Femur (tissue), 1 donor: ENCODE results near the gene NIN.
"Not testable (repeated sequence)": the region's sequence is repeated elsewhere in the genome, so short reads cannot be mapped to it uniquely, and the experiment has no call there.

Experiments used
- DNase-seq: peaks from one replicate; pipeline ENCODE4 v3.0.0-alpha.2; 2017

NIN gene

DNA sequence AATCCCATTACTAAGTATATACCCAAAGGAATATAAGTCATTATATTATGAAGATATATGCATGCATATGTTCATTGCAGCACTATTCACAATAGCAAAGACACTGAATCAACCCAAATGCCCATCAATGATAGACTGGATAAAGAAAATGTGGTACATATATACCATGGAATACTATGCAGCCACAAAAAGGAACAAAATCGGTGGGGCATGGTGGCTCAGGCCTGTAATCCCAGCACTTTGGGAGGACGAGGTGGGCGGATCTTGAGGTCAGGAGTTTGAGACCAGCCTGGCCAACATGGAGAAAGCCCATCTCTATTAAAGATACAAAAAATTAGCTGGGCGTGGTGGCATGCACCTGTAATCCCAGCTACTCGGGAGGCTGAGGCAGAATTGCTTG, 15.4 kb downstream of the NIN start:
- not testable (repeated sequence) for DNase-seq

DNA sequence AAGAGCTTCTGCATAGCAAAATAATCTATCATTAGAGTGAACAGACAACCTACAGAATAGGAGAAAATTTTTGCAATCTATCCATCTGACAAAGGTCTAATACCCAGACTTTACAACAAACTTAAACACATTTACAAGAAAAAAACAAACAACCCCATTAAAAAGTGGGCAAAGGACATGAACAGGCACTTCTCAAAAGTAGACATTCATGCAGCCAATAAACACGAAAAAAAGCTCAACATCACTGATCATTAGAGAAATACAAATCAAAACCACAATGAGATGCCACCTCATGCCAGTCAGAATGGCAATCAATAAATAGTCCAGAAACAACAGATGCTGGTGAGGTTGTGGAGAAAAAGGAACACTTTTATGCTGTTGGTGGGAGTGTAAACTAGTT, 15.9 kb downstream of the NIN start:
- DNase-seq = not testable (repeated sequence)

DNA sequence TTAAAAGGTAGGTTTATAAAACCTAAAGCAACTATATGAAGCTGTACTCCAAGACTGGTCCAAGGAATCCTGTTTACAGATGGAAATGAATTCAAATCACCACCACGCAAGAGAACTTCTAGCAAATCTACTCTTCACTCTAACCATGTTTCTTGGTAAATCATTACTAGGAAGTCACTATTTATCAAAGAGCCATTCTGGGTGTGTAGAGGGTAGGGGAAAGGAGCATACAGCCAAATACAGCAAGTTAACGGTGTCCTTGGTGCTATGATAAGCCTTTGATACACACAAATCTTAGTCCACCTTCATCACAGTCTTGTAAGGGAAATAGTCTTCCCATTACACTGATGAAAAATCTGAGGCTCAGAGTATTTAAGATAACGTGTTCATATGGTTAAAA, 16.8 kb downstream of the NIN start:
- no peak for DNase-seq

DNA sequence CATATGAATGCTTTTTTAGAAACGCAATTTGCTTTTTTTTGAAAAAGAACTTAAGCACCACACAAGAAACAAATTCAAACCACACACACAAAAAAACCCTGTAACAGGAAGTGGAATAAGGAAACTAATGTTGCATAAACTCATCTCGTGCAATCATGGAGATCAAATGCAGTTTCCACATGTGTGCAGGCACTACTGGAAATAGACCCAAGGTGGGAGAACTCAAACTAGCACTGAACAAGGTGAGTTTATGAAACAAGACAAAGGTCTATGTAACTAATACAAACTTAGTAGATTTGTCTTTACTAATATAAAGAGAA, 17.5 kb downstream of the NIN start:
- no peak for DNase-seq

DNA sequence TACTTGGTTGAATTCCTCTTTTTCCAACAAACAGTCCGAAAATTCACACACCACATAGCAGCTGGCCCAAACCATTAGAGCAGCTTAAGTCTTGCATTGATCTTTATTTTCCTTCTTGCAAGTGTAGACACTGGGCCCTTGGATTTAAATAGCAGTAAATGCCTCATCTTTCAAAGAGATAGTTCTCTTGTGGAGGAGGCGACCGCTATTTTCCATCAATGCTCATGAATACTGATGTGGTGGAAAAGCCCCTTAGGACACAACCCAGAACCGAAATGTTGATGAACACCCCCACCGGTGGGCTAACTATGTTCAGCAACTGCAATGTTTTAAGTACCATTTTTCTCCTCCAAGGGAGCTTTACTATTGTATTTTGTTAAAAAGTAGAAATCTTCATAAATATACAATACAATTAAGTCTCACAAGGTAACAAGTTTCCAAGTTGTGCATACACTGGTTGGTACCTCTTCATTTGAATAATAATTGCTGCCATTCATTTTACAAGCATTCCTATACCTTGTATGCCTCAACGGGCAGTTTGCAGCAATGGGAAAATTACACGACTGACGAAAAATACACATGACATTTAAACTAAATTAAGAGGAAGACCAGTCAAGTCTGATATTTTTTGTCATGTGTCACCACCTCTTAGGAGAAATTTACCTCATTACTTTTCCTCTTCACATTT, 18.0 kb downstream of the NIN start:
- no peak for DNase-seq

DNA sequence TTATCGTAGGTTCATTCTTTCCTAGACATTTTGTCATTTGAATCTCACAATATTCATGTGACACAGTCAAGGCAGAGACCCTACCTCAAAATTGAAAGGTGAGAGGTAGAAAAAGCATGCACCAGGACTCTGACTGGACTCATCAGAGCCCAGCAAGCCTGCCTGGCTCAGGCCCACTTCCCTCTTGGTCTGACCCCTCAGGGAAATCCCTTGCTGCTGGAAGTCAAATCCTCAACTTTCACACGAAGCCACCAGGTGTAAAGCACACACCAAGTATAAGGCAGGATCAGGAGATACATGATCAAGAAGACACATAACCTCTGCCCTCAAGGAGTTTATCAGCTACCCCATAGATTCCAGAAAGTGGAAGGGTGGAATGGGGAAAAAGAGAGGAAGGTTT, 18.8 kb downstream of the NIN start:
- DNase-seq = no peak

DNA sequence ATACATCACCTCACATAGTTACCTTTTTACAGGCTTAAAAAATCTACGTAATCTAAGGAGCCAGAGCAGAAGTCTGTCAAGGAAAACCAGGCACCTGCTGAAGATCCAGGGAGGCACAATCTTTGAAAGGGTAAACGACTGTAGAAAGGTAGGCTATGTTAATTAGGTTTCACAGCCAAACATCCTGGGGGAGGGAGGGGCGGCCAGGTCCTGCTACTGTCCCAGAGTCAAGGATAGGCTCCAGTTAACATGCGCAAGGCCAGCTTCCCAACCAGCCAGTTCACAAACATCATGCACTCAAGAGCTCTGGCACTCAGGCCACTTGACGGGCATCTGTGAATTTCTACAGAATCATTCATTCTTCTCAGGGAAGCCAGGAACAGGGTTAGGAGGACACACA, 22.9 kb downstream of the NIN start:
- no peak for DNase-seq

DNA sequence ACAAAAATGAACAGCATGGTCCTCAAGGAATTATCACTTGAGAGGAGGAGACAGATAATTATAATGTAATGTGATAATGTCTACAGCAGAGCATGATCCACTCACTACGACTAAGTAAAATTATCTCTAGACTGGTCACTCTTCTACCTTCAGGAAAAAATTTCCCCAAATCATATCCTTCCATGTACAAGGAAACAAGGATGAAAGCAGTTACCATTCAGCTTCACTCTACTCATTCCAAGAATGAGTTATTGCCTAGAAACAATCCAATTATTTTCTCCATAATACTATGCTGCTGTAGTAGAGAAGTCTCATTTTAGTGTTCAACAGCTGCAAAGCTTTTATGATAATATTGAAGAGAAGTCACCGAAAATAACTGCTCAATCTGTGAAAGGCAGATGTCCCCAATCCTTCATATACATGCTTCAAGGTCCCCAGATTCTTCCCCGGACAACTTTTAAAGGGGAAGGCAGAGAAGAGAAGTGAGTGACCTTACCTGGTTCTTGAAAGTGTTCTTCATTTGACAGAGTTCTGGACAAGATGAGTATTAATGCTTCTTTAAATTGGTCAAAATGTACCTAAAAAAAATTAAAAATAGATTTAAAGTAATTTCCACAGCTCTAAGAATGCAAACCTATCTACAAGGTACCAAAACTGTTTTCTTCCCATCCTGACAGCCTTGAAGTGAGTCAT, 24.6 kb downstream of the NIN start:
- no peak for DNase-seq

DNA sequence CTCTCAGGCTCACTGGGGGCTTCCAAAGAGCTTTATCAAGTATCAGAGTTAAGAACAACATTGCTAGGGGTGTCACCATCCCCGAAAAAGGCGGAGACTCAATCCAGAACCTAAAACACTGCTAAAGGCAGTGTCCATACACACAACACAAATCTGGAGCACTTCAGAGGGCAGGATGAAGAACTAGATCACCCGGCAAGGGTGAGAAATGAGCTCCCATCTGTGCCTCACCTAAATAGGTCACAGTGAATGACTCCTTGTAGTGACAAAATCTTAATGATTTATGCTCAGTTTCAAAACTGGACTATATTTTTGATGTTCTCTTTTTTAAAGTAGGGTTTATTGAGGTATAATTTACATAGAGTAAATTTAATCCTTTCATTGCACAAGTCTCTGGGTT, 25.6 kb downstream of the NIN start:
- no peak for DNase-seq

DNA sequence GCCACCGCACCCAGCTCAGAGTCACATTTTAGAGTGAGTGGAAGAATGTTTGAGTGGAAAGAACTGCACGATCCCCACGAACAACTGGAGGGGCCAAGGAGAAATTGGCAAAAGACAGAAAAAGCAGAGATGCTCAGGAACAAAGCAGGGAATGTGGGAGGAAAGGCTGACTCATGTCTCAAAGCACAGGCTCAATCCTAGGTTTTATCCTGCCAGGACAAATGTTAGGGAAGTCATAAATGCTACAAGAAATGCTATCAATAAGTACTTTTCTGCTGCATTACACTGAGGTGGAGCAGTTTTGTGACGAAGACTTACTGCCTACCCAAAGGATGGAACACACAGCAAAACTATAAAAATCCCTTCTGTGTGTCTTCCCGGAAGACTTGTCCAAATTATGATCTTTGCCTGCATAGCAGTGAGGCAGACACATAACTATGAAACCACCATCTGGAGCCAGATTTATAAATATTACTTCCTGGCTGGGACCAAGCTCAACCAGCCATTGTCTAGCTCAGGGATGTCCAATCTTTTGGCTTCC, 26.7 kb downstream of the NIN start:
- peak; percentile 50 for DNase-seq

DNA sequence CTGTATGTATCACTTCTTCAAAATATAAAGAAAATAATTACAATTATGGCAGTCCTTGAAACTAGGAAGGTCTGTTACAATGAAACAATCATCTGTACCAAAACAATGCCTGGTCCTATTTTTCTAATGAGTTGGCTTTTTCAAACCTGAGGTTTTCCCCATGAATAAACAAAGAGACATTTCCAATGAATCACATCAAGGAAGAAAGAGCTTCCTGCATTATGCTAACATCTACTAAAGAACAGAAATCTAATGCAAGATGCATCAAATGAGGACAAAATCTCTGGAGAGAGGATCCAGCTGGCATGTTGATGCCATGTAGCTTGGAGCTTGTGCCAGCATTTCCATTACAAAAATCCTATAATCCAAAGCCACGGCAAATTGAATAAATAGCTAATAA, 29.3 kb downstream of the NIN start:
- no peak for DNase-seq

DNA sequence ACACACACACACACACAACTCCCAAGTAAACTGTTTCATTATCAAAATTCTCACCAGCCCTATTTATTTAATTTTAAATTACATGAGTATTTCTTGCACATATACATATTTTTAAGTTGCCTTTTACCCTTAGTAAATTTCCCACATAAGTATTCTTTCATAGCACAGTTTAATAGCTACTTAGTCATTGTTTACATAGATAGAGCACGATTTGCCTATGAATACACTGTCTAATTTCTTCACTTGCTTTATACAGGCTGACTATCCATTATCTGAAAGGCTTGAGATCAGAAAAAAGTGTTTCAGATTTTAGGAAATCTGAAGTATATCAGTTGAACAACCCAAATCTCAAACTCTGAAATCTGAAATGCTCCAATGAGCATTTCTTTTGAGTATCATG, 30.9 kb downstream of the NIN start:
- no peak for DNase-seq

DNA sequence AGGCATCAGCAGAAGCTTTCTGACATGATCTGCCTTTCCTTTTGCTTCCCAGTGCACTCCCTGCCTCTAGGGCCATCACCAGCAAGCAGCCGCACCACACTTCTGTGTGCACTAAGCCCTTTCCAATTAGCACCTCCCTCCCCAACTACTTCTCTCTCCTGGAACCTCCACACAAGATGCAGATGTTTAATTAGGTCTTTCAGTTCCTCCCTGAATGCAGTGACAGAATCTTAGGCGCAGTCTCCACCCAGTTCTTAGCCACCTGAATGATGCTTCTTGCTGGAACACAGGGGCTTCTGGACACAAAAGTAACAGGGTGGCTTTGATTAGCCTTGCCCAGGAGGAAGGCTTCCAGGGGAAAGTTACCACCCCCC, 32.9 kb downstream of the NIN start:
- DNase-seq = no peak

DNA sequence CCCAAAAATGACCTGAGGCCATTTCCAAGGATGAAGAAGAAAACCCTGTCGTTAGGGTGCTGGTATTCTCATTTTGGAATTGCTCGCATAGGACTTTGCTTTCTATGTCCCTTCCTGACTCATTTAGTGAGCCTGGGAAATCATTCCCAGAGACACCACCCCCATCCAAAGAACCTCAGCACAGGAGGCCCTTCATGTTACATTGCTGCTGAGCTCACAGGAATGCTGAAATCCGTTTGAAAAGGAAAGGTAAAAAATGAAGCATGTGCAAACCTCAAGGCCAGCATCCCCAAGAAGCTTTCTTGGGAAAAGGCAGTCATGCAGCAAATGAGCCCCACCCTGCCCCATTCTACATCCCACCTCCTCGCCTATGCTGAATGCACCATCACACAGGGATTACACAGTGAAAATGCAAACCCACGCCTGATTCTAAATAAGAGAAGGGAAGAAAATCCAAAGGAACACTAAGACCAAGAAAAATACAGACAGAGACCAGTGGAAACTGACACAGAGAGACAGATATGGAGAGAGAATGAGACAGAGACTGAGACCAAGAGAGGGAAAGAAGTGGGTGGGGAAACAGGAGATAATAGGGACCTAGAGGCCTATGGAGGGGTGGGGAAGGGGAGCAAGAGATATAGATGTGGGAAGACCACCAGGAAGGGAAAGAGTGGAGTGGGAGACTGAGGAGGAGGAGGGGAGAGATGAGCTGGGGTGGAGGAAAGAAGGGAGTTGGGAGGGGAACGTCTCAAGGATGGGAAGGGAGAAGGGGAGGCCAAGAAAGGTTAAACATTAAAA, 33.5 kb downstream of the NIN start:
- DNase-seq = no peak

DNA sequence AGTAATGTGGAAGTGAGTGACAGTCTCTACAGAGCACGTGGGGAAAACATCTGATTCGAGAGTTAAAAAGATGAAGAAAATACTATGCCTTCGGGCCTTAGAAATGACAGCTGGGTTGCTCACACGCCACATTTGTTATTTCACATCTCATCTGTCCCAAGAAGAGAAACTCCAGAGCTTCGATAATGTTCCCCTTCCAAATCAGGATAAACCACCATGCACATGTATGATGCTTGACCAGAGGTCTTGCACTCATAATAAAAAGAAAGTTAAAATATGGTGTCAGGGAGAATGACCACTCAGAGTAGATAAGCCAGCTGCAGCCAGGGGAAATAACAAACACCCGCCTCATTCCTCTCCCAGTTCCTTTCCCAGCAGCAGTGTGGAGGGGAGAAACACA, 34.6 kb downstream of the NIN start:
- no peak for DNase-seq

DNA sequence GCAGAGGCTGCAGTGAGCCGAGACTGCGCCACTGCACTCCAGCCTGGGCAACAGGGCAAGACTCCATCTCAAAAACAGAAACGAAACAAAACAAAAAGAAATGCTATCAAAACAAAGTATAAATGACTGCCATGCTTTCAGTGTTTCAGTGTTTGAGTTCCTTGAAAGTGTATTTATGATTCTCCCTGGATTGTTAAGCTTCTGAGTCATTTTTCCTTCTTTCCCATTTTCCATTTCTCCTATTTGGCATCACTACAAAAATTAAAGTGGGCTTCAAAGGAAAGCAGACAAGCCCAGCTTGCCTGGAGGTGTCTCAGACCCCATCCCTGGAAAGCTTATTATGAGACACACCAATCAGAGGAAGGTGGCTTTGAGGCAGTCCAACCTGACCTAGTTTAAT, 35.1 kb downstream of the NIN start:
- DNase-seq = no peak

DNA sequence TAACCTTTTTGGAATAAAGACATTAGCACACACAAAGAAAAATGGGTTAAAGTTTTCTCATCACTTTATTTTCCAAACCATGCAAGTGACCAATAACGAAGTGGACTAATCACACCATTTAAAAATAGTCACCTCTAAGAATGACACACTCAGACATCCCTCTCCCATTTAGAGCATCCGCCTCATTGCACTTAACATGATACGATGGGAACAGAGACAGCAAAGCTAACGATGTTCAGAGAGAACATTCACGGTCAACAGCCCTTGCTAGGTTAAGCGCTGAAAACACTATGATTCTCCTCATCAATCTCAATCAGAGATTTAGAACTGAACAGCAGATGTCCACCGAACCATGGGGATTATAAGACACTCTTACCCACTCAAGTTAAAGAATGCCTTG, 35.8 kb downstream of the NIN start:
- DNase-seq = no peak

DNA sequence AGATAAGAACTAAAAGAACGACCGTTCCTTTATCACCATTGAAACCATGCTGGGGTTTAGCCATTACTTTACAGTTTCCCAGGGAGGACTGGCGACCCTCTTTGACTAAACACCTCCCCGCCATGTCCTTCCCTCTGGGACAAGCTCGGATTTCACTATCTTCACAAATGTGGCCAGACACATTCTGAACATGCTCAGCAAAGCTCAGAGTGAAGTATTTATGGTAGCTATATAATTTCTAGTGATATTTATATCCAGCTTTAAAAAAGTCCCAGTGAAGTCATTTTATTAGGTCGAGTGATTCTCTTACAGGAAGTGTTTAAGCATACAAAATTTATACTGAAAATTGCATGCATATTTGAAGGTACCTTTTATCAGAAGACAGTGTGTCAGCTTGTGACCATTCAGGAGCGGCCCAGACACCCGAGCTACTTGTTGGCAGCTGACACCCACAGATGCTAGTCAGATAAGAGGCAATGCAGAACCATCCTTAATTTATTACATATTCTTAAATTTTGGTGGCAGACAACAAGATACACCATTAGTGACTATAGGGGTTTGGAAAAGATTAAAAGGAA, 36.8 kb downstream of the NIN start:
- DNase-seq = no peak

DNA sequence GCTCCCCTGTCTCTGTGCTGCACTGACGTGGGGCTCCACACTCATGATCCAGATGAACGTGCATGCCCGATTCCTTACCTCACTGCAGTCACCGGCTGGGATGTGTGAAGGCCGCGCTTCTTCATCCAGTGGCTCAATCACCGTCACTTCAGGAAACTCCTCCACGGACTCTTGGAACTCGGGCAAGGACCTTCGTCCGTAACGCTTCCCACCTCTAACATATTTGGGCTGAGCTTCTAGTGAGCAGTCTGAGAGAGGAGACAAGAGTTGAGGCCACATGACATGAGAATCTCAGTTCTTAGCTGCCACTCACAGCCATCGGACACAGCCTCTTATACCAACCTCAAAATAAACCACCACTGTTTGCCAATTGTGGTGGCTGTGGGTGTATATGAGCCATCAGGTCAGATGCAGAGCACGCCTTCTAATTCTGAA, 38.3 kb downstream of the NIN start:
- DNase-seq = no peak

DNA sequence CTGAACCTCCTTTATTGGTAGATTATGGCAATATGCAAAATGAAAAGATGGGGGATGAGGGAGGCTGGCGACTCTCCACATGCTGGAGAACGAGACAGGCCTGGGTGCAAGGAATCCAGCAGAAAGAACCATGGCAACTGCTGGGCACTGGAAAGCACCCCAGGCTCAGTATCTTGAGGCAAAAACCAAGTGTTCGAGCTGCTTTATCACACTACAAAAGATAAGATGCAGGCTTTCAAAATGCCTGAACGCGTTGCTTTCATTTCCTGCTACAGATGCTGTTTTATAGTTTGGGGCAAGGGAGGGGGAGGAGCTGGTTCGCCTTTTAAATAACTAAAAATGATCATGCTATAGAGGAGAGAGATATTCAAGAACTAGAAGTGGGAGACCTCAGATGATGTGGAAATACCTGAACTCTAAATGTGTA, 38.9 kb downstream of the NIN start:
- DNase-seq = no peak

DNA sequence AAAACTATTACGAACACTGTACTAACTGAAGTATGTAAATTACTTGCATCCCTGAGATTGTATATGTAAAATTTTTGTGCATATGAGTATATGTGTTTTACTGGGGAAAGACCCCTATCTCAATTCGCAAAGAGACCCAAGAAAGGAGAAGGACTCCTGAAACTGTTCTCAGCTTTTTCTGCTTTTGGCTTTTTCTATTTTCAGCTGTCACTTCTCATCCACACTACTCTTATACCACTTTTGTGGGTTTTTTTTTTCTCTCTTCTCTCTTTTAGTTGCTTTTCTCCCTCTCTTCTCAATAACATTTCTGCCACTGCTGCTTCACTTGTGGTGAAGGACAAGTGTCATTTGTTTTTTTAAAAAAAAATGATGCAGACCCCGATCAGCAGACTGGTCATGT, 39.8 kb downstream of the NIN start:
- no peak for DNase-seq

DNA sequence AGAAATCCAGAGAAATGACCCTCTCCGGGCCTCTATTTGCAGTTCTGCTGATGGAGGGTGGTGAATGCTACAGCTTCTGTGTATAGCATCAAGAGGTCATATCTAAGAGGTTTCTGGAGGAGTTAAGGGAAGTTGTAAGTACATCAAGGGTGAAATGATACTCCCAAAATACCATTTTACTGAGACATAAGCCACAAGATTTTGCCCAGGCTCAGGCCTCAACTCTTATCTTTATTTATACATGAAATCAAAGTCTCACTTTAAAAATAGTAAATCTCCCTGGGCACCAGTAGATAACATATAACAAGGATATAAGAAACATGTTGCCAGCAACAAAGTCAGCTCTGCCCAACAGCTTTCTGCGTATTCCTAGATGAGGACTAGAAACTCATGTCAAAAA, 40.4 kb downstream of the NIN start:
- no peak for DNase-seq

DNA sequence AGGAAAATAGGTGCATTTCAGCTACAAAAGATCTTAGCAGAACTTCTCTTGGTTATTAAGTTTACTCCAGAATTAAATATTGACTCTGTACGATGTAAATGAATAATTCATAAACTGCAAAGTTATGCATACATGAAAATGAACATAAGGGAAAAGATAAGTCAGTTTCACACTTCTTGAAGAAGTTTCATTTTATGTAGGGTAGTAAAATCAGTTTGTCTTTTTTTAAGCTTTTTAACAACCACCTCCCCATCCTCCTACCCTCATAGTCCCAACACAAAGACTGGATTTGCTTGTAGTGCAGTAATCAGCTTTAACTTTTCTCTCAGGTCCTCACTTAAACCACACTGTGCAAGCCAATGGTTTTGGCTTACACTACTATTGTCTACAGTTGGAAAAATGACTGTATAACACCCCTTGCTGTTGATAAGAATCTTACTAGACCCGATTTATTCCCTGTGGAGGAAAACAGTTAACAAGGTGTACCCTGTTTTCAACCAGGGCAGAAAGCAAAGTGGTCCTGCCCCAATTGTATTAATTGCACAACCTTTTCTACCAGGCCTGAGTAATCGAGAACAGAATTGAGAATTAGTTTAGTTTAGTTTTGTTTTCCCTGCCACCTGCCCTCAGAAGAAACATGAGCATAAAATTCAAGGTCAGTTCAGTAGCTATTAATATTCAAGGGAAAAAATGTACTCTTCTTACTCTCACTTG, 44.1 kb downstream of the NIN start:
- DNase-seq = no peak
